Measurements from ENCODE around the gene MUC6.

Gene MUC6

GRCh38 chr11:1023811-1024596 is 12.5 kb downstream of the MUC6 start:
- DNase-seq (ENCODE audit: low spot score), result no peak

GRCh38 chr11:1022908-1023810 is 13.4 kb downstream of the MUC6 start:
- DNase-seq (ENCODE audit: low spot score), result no peak

GRCh38 chr11:1022411-1022810 is 14.1 kb downstream of the MUC6 start:
- no peak for DNase-seq (ENCODE audit: low spot score)

GRCh38 chr11:1020211-1020905 is 16.2 kb downstream of the MUC6 start:
- DNase-seq (ENCODE audit: low spot score), result no peak

- DNase-seq (ENCODE audit: low spot score), result no peak
Observed at GRCh38 chr11:1019321-1019910, 17.1 kb downstream of the MUC6 start.

GRCh38 chr11:1018091-1018490 is 18.4 kb downstream of the MUC6 start:
- no peak for DNase-seq (ENCODE audit: low spot score)

GRCh38 chr11:1017269-1018005 is 19.1 kb downstream of the MUC6 start:
- DNase-seq (ENCODE audit: low spot score), result peak; percentile 29

- DNase-seq (ENCODE audit: low spot score), result peak; percentile 17
Observed at GRCh38 chr11:1016610-1017126, 19.9 kb downstream of the MUC6 start.

GRCh38 chr11:1015826-1016545 is 20.5 kb downstream of the MUC6 start:
- no peak for DNase-seq (ENCODE audit: low spot score)

- DNase-seq (ENCODE audit: low spot score), result no peak
Observed at GRCh38 chr11:1015064-1015463, 21.5 kb downstream of the MUC6 start.

- DNase-seq (ENCODE audit: low spot score), result no peak
Observed at GRCh38 chr11:1014276-1014675, 22.2 kb downstream of the MUC6 start.

- no peak for DNase-seq (ENCODE audit: low spot score)
Observed at GRCh38 chr11:1013631-1013935, 22.9 kb downstream of the MUC6 start.

GRCh38 chr11:1012740-1013630 is 23.5 kb downstream of the MUC6 start:
- no peak for DNase-seq (ENCODE audit: low spot score)

GRCh38 chr11:1012291-1012690 is 24.2 kb downstream of the MUC6 start:
- no peak for DNase-seq (ENCODE audit: low spot score)

GRCh38 chr11:1011320-1011698 is 25.2 kb downstream of the MUC6 start:
- DNase-seq (ENCODE audit: low spot score), result no peak

- no peak for DNase-seq (ENCODE audit: low spot score)
Observed at GRCh38 chr11:1010551-1011319, 25.8 kb downstream of the MUC6 start.

- DNase-seq (ENCODE audit: low spot score), result no peak
Observed at GRCh38 chr11:1009991-1010390, 26.5 kb downstream of the MUC6 start.

GRCh38 chr11:1009371-1009770 is 27.1 kb downstream of the MUC6 start:
- no peak for DNase-seq (ENCODE audit: low spot score)

- no peak for DNase-seq (ENCODE audit: low spot score)
Observed at GRCh38 chr11:1008803-1009145, 27.7 kb downstream of the MUC6 start.

Data from COLO829 (cell line).